ENCODE measurements around the gene TXNDC15.

DNA sequence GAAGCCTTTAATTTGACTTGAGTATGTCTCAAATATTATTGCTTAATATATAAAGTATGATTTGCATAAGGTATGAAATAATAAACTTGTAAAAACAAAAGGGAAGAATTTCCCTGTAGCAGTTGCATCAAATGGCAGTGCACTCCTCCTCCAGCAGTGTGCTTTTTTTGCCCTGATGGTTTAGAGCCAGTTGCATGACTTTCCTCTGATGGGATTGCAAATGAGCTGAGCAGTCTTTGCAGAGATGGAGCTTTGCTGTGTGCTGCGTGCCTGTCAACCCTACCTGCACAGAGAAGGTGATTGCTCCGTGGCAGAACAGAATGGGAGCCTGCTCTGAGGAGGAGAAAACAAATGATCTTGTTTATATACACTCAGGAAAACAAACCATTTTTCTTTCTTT lies 70.9 kb downstream of the TXNDC15 start:
- TF ChIP-seq CTCF (IDR thresholded peaks at IDR 0.05; ENCODE audit: insufficient read depth, low read length) (no peak), GABPA (IDR thresholded peaks at IDR 0.05; ENCODE audit: low read depth) (no peak), POLR2AphosphoS5 (IDR thresholded peaks at IDR 0.05; ENCODE audit: low read depth) (no peak)

All from HL-60 (cell line).